ENCODE measurements around the gene CES1. TPM values are rescaled to one million over a fixed set of nuclear protein-coding genes. Genes with fewer than 3 reads are reported as not detected.
"Not testable (repeated sequence)": the region's sequence is repeated elsewhere in the genome, so short reads cannot be mapped to it uniquely, and the experiment has no call there.

Gene CES1
- total RNA-seq, 1 donor from 2014 or later: not detected

- no peaks in the 10 kb centered on the region for H3K36me3 ChIP-seq (ENCODE audit: control insufficient read depth, insufficient read depth, low read length)
- H3K4me3 ChIP-seq (ENCODE audit: low read depth, low read length): no peak overlapping the region
- H3K27me3 ChIP-seq (ENCODE audit: control insufficient read depth, insufficient read depth, low read length): no peaks in the 10 kb centered on the region
- TF ChIP-seq, protein P1, sequence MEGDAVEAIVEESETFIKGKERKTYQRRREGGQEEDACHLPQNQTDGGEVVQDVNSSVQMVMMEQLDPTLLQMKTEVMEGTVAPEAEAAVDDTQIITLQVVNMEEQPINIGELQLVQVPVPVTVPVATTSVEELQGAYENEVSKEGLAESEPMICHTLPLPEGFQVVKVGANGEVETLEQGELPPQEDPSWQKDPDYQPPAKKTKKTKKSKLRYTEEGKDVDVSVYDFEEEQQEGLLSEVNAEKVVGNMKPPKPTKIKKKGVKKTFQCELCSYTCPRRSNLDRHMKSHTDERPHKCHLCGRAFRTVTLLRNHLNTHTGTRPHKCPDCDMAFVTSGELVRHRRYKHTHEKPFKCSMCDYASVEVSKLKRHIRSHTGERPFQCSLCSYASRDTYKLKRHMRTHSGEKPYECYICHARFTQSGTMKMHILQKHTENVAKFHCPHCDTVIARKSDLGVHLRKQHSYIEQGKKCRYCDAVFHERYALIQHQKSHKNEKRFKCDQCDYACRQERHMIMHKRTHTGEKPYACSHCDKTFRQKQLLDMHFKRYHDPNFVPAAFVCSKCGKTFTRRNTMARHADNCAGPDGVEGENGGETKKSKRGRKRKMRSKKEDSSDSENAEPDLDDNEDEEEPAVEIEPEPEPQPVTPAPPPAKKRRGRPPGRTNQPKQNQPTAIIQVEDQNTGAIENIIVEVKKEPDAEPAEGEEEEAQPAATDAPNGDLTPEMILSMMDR (IDR thresholded peaks at IDR 0.05; ENCODE audit: insufficient read depth, low read length, poor library complexity, severe bottlenecking): no peak
- no peak for DNase-seq (ENCODE audit: low read depth)
Observed at GRCh38 chr16:55812951-55813350, 19.9 kb downstream of the CES1 start.

- TF ChIP-seq, protein P1 (IDR thresholded peaks at IDR 0.05; ENCODE audit: insufficient read depth, low read length, poor library complexity, severe bottlenecking): no peak
Observed at GRCh38 chr16:55811811-55812210, 21.1 kb downstream of the CES1 start.

GRCh38 chr16:55810451-55810961 lies 22.4 kb downstream of the CES1 start:
- H3K27me3 ChIP-seq (ENCODE audit: control insufficient read depth, insufficient read depth, low read length): no peaks in the 10 kb centered on the region
- no peaks in the 10 kb centered on the region for H3K36me3 ChIP-seq (ENCODE audit: control insufficient read depth, insufficient read depth, low read length)
- no peak overlapping the region for H3K4me3 ChIP-seq (ENCODE audit: low read depth, low read length)
- DNase-seq (ENCODE audit: low read depth): no peak
- TF ChIP-seq, protein P1 (IDR thresholded peaks at IDR 0.05; ENCODE audit: insufficient read depth, low read length, poor library complexity, severe bottlenecking): no peak

More at GRCh38 chr16:55811811-55812210, 21.1 kb downstream of the CES1 start:
- Histone ChIP-seq H3K4me3 (ENCODE audit: low read depth, low read length) (no peak overlapping the region), H3K36me3 (ENCODE audit: control insufficient read depth, insufficient read depth, low read length) (no peaks in the 10 kb centered on the region), H3K27me3 (ENCODE audit: control insufficient read depth, insufficient read depth, low read length) (no peaks in the 10 kb centered on the region)
- DNase-seq (ENCODE audit: low read depth): no peak

GRCh38 chr16:55809851-55810250 lies 23.0 kb downstream of the CES1 start:
- TF ChIP-seq, protein P1 (IDR thresholded peaks at IDR 0.05; ENCODE audit: insufficient read depth, low read length, poor library complexity, severe bottlenecking): no peak
- DNase-seq (ENCODE audit: low read depth): no peak
- no peak overlapping the region for H3K4me3 ChIP-seq (ENCODE audit: low read depth, low read length)
- H3K27me3 ChIP-seq (ENCODE audit: control insufficient read depth, insufficient read depth, low read length): no peaks in the 10 kb centered on the region
- H3K36me3 ChIP-seq (ENCODE audit: control insufficient read depth, insufficient read depth, low read length): no peaks in the 10 kb centered on the region

- DNase-seq (ENCODE audit: low read depth): no peak
- H3K36me3 ChIP-seq (ENCODE audit: control insufficient read depth, insufficient read depth, low read length): no peaks in the 10 kb centered on the region
- H3K4me3 ChIP-seq (ENCODE audit: low read depth, low read length): no peak overlapping the region
- H3K27me3 ChIP-seq (ENCODE audit: control insufficient read depth, insufficient read depth, low read length): no peaks in the 10 kb centered on the region
- TF ChIP-seq, protein P1 (IDR thresholded peaks at IDR 0.05; ENCODE audit: insufficient read depth, low read length, poor library complexity, severe bottlenecking): no peak
Observed at GRCh38 chr16:55809386-55809785, 23.5 kb downstream of the CES1 start.

- DNase-seq (ENCODE audit: low read depth); H3K27me3 ChIP-seq (ENCODE audit: control insufficient read depth, insufficient read depth, low read length); H3K4me3 ChIP-seq (ENCODE audit: low read depth, low read length); H3K36me3 ChIP-seq (ENCODE audit: control insufficient read depth, insufficient read depth, low read length): not testable (repeated sequence)
Observed at GRCh38 chr16:55808286-55808685, 24.6 kb downstream of the CES1 start.

DNA sequence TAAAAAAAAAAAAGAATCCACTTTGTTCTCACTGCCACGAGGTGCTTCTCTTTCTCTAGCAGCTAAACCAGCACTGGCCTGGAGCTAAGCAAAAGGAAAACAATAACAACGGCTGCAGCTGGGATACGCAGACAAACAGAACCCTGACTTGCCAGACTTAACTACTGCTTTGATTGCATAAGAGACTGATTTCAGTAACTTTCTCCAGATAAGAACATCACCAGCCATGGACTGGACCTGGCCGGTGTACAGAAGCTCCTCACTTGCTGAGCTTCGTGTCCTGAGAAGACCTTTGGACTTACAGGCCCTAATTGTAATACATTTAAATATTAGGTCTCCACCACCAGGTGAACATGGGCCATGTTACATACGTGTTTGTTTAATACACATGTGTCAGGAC lies 27.8 kb downstream of the CES1 start:
- DNase-seq (ENCODE audit: low read depth); H3K36me3 ChIP-seq (ENCODE audit: control insufficient read depth, insufficient read depth, low read length); H3K4me3 ChIP-seq (ENCODE audit: low read depth, low read length); H3K27me3 ChIP-seq (ENCODE audit: control insufficient read depth, insufficient read depth, low read length): not testable (repeated sequence)

DNA sequence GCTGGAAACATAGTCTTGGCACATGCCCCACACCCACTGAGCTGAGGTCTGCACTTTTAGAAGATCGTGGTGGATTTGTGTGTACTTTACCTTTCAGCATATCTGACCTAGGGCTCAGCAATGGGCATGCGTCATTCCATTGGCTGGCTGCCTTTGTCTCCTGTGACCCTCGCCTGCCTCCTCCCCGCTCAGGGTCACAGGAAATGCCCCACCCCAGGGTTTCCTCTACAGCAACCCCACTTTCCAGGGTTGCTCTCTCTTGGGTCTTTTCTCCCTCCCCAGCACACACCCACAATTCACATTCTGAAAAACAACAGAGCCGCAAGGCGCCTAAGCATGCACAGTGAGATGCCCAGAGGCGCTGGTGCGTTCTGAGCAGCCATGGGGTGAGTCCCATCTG lies 29.2 kb downstream of the CES1 start:
- not testable (repeated sequence) for H3K4me3 ChIP-seq (ENCODE audit: low read depth, low read length); DNase-seq (ENCODE audit: low read depth)

DNA sequence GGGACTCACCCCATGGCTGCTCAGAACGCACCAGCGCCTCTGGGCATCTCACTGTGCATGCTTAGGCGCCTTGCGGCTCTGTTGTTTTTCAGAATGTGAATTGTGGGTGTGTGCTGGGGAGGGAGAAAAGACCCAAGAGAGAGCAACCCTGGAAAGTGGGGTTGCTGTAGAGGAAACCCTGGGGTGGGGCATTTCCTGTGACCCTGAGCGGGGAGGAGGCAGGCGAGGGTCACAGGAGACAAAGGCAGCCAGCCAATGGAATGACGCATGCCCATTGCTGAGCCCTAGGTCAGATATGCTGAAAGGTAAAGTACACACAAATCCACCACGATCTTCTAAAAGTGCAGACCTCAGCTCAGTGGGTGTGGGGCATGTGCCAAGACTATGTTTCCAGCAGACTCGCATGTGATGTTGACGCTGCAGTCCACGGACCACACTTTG lies 39.9 kb downstream of the CES1 start:
- H3K36me3 ChIP-seq (ENCODE audit: control insufficient read depth, insufficient read depth, low read length); H3K27me3 ChIP-seq (ENCODE audit: control insufficient read depth, insufficient read depth, low read length); H3K4me3 ChIP-seq (ENCODE audit: low read depth, low read length); DNase-seq (ENCODE audit: low read depth): not testable (repeated sequence)

More for the DNA sequence above, 29.2 kb downstream of the CES1 start:
- H3K36me3 ChIP-seq (ENCODE audit: control insufficient read depth, insufficient read depth, low read length); H3K27me3 ChIP-seq (ENCODE audit: control insufficient read depth, insufficient read depth, low read length): not testable (repeated sequence)

- not testable (repeated sequence) for H3K27me3 ChIP-seq (ENCODE audit: control insufficient read depth, insufficient read depth, low read length); H3K36me3 ChIP-seq (ENCODE audit: control insufficient read depth, insufficient read depth, low read length); H3K4me3 ChIP-seq (ENCODE audit: low read depth, low read length); DNase-seq (ENCODE audit: low read depth)
Observed at GRCh38 chr16:55791512-55791911, 41.4 kb downstream of the CES1 start.

Measured in kidney epithelial cell (primary cell).